NK-92 treated with Interleukin-12 subunit alpha and Interleukin-12 subunit beta, amount 100 ng/mL, for 24 hours (cell line): Measurements from ENCODE around the gene C3orf22.
"Not testable (repeated sequence)": the region's sequence is repeated elsewhere in the genome, so short reads cannot be mapped to it uniquely, and the experiment has no call there.

Source experiments
- DNase-seq: peaks from one replicate; lab custom pipeline; 2025; lab: John Stamatoyannopoulos, UW

C3orf22 gene

GRCh38 chr3:126542340-126543241 is 16.1 kb downstream of the C3orf22 start:
- DNase-seq, result no peak

DNA sequence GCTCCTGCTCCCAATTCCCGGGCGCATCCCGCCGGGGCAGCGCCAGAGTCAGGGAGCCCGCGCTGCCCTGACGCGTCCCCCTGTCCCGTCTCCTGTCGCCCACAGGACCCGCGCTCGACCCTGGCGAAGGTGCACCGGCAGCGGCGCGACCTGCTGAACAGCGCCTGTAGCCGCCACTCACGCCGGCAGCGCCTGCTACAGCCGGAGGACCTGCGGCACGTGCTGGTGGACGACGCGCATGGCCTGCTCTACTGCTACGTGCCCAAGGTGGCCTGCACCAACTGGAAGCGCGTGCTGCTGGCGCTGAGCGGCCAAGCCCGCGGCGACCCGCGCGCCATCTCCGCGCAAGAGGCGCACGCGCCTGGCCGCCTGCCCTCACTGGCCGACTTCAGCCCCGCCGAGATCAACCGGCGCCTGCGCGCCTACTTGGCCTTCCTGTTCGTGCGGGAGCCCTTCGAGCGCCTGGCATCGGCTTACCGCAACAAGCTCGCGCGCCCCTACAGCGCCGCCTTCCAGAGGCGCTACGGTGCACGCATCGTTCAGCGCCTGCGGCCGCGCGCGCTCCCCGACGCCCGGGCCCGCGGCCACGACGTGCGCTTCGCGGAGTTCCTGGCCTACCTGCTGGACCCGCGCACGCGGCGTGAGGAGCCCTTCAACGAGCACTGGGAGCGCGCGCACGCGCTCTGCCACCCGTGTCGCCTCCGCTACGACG is 16.9 kb downstream of the C3orf22 start:
- DNase-seq, result no peak

DNA sequence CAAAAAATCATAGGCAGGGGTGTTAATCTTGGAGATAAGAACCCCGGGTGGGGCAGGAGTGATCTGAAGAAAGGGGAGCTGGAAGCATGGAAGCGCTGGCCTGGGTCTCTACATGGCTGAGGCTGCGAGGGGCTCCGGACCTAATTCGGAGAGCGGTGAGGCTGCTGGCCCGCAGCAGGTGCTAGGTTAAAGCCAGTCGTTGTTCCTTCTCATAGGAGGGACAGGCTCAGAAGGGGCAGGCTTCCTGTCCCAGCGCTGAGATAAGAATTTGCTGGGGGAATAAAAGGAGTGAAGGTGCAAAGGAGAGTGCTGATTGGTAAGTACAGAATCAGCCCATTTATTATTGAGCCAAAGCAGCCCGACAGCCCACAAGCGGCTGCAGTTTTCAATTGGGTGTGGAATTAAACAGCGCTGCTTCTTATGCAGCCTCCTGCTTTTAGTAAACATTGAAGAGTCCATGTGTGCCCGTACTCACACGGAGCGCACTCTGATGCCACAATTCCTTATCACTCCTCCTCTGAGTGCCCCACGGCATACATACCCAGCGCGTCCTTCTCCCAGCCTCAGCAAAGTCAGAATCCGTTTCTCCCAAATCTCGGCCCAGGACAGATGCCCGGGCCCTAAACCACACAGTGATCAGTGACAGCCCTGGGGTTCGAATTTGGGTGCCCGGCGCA is 17.6 kb downstream of the C3orf22 start:
- DNase-seq, result no peak

- DNase-seq, result no peak
Measured at GRCh38 chr3:126540342-126540849, 18.3 kb downstream of the C3orf22 start.

DNA sequence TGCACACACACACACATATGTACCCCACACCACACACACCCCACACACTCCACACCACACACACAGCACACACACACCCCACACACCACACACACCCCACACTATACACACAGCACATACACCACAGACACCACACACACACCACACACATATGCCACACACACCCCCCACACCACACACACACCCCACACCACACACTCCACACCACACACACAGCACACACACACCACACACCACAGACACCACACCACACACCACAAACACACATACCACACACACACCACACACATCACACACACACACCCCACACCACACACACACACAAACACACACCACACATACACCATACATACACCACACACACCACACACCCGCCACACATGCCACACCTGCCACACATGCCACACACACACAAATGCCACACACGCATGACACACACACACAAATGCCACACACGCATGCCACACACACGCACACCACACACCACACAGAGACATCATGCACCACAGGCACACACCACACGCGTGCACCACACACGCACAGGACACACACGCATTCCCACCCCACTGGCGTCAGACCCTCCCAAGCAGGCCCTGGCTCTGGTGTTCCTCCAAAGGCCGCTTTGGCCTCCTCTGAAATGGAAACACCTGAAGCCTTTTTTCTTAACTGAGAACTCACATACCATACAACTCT is 19.0 kb downstream of the C3orf22 start:
- no peak for DNase-seq

DNA sequence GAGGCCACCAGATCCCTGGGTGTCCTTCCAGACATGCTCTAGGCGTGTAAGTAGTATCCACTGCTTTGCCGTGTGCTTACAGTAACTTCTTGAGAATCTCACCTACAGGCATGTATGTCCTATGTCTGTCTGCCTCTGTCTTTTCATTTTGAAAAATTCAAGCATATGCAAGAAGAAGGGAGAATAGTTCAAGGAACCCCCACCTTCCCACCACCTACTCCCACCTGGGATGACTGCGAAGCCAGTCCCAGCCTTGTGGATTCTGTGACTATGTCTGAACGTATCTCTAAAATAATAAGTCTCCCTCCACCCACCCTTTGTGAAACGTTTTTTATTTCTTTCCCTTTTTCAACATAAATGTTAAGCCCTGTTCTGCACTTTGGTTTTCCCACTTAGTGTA is 19.8 kb downstream of the C3orf22 start:
- DNase-seq, result no peak

GRCh38 chr3:126538316-126538715 is 20.4 kb downstream of the C3orf22 start:
- no peak for DNase-seq

- DNase-seq, result no peak
Measured at GRCh38 chr3:126537730-126538281, 20.9 kb downstream of the C3orf22 start.

- no peak for DNase-seq
Measured at GRCh38 chr3:126537116-126537729, 21.5 kb downstream of the C3orf22 start.

DNA sequence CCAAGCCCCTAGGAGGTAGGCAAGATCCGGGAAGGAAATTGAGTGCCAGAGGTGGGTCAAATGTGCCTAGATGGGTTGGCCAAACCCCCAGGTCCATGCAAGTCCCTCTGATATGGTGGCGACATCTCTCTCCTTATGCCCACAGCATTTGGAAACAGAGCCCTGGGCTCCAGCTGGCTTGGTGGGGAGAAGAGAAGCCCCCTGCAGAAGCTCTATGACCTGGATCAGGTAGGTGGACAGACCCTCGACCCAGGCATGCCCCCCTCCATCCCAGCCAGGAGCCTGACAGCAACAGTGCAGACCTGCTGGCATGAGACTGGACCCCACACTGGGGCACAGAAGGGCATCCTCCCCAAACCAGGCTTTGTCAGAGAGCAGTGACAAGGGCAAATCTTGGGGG is 22.6 kb downstream of the C3orf22 start:
- DNase-seq, result no peak

GRCh38 chr3:126535636-126536035 is 23.1 kb downstream of the C3orf22 start:
- DNase-seq, result no peak

GRCh38 chr3:126534716-126535115 is 24.0 kb downstream of the C3orf22 start:
- DNase-seq, result not testable (repeated sequence)

GRCh38 chr3:126533506-126533905 is 25.2 kb downstream of the C3orf22 start:
- no peak for DNase-seq

GRCh38 chr3:126531051-126531330 is 27.7 kb downstream of the C3orf22 start:
- no peak for DNase-seq

- no peak for DNase-seq
Measured at GRCh38 chr3:126530171-126531050, 28.3 kb downstream of the C3orf22 start.

DNA sequence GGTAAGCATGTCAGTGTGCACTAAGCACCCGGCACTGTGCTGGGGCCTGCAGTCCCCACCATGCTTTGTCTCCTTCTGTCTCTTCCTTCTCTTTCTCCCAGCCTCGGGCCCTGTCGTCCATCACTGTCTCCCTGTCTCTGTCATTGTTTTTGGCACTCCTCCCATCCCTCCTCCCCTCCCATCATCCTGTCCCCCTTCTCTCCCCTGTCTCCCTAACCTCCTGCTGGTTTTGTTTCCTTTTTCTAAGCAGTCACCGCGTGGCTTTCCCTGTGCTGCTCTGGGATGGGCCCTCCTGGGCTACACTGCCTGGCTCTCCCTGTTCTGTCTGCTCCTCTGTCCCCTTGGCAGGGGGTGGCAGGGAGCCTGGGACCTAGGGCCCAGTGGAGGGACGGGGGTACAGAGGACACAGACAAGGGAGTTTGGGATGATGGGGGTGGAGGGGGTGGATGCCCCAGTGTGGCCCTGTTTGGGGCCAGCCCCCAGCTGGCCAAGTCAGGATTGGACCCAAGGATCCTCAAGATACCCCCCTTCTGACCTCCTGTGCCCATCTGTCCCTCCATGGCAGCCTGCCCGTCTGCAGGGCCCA is 29.1 kb downstream of the C3orf22 start:
- DNase-seq, result no peak

GRCh38 chr3:126528800-126529541 is 29.8 kb downstream of the C3orf22 start:
- no peak for DNase-seq

DNA sequence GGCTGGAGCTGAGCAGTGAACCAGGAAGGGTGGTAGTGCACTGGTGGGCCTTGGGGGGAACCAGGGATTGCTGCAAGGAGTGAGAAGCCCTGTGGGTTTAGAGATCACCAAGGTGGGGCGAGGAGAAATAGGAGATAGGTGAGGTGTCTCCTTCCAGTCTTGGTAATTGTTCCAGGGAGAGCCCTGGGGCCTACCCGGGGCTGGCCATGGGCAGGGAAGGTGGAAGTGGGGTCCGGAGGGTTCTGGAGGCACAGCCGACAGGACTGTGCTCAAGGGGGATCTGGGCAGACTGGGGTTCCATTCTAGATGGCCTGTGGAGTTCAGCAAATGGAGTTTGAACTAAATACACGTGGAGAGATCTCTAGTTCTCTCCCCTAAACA is 30.3 kb downstream of the C3orf22 start:
- no peak for DNase-seq
